Prostate gland (tissue), 2 donors: ENCODE results near the gene TMEM140. TPM values are rescaled to one million over a fixed set of nuclear protein-coding genes. Genes with fewer than 3 reads are reported as not detected.
A peak's percentile ranks its signal among the peaks of the same experiment; 100 is the strongest.

Experiments
- DNase-seq: peaks from one replicate; pipeline ENCODE4 v3.0.0-alpha.2; 2019; ENCODE audit warnings: low spot score
- H3K27ac ChIP-seq, 2 donors: fragments of 200-600 bp; sonication (generic); 2 replicates each; pipeline ENCODE4 v1.5.1; 2017 to 2019
- H3K27me3 ChIP-seq: fragments of 200-600 bp; sonication (generic); replicated peaks from 2 replicates; pipeline ENCODE4 v1.5.1; 2019; ENCODE audit not compliant: insufficient read depth
- H3K36me3 ChIP-seq, 2 donors: fragments of 200-600 bp; sonication (generic); 1 replicate in 1 of 2; 2 replicates in 1 of 2; pipeline versions ENCODE4 v1.5.1 to v1.8.1; 2017 to 2019
- H3K4me1 ChIP-seq: fragments of 200-600 bp; sonication (generic); replicated peaks from 2 replicates; pipeline ENCODE4 v1.5.1; 2019
- H3K4me3 ChIP-seq, 2 donors: fragments of 200-600 bp; sonication (generic); 2 replicates each; pipeline ENCODE4 v1.5.1; 2017 to 2019
- H3K9me3 ChIP-seq: fragments of 200-600 bp; sonication (generic); 2 replicates; pipeline ENCODE4 v1.5.1; 2017
- POLR2A ChIP-seq: fragments of 450-650 bp; IDR thresholded peaks from one replicate; pipeline ENCODE4 v1.6.1; 2016; ENCODE audit warnings: antibody characterized with exemption, mild to moderate bottlenecking
- POLR2AphosphoS5 ChIP-seq: sonication (generic); formaldehyde crosslinking; IDR thresholded peaks from one replicate; pipeline ENCODE4 v1.6.1; 2017; ENCODE audit warnings: antibody characterized with exemption
- WGBS: methylation state at CpG from one replicate; pipeline ENCODE4 v1.1.5; 2018; 5-methylcytosine and 5-hydroxymethylcytosine counted together
- intact Hi-C: fragments of 100-400 bp; cut with DNase I; formaldehyde crosslinking; loops from one replicate; pipeline ENCODE4 v1.14.2; 2022
- total RNA-seq, 2 donors: library from RNA; depleted of rRNA; stranded (reverse); fragments of >200 nt; gene quantifications; one replicate each; pipeline ENCODE4 v1.1.0, GENCODE V29; 2016
- TF ChIP-seq, protein P1 (sequence below), 4 experiments: fragments of 200-600 bp in 2 of 4; fragments of 450-650 bp in 2 of 4; sonication (generic) in 2 of 4; IDR thresholded peaks; 1 replicate in 3 of 4; 2 replicates in 1 of 4; pipeline ENCODE4 v1.5.1; 2016 to 2019; ENCODE audit warnings: antibody characterized with exemption in 4 of 4, mild to moderate bottlenecking in 2 of 4, moderate library complexity in 2 of 4

TMEM140 gene
- total RNA-seq, 2 donors from 2014 or later = 8.2 to 14.6 TPM

DNA sequence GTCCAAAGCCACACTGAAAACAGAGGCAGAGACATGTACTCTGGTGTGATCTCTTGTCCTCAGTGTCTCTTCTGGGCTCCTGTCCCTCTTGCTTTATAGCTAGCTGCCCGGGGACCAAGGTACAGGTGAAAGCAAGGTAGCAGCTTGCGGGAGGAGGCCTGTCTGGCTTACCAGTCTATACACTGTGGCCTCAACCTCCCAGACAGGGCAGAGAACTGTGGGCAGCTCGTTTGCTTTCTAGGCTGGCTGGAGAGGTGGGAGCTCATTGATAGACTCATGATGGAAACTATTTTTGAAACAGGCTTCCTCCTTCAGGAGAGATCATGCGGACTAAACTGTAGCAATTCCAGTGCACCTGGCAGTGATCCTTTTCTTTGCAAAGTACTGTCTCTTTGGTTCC lies 18.0 kb downstream of the TMEM140 start:
- no peak for DNase-seq
- intact Hi-C loops = loop anchor here (5.0 kb wide), 1 partner anchor 179 kb away; the partner anchor contains the start of gene AGBL3
- TF ChIP-seq POLR2AphosphoS5 = no peak
- TF ChIP-seq, protein P1, sequence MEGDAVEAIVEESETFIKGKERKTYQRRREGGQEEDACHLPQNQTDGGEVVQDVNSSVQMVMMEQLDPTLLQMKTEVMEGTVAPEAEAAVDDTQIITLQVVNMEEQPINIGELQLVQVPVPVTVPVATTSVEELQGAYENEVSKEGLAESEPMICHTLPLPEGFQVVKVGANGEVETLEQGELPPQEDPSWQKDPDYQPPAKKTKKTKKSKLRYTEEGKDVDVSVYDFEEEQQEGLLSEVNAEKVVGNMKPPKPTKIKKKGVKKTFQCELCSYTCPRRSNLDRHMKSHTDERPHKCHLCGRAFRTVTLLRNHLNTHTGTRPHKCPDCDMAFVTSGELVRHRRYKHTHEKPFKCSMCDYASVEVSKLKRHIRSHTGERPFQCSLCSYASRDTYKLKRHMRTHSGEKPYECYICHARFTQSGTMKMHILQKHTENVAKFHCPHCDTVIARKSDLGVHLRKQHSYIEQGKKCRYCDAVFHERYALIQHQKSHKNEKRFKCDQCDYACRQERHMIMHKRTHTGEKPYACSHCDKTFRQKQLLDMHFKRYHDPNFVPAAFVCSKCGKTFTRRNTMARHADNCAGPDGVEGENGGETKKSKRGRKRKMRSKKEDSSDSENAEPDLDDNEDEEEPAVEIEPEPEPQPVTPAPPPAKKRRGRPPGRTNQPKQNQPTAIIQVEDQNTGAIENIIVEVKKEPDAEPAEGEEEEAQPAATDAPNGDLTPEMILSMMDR (IDR thresholded peaks at IDR 0.05) = no peak
- TF ChIP-seq POLR2A = no peak
- Histone ChIP-seq H3K9me3 (no peaks in the 10 kb centered on the region), H3K27me3 (no peaks in the 10 kb centered on the region), H3K4me3 (no peak overlapping the region), H3K27ac (no peak overlapping the region), H3K36me3 (peaks cover 0 to 4% of the 10 kb centered on the region in 2 donors), H3K4me1 (peaks cover 3% of the 10 kb centered on the region)
- WGBS = 87% methylated on average over 4 of the region's 4 CpGs

DNA sequence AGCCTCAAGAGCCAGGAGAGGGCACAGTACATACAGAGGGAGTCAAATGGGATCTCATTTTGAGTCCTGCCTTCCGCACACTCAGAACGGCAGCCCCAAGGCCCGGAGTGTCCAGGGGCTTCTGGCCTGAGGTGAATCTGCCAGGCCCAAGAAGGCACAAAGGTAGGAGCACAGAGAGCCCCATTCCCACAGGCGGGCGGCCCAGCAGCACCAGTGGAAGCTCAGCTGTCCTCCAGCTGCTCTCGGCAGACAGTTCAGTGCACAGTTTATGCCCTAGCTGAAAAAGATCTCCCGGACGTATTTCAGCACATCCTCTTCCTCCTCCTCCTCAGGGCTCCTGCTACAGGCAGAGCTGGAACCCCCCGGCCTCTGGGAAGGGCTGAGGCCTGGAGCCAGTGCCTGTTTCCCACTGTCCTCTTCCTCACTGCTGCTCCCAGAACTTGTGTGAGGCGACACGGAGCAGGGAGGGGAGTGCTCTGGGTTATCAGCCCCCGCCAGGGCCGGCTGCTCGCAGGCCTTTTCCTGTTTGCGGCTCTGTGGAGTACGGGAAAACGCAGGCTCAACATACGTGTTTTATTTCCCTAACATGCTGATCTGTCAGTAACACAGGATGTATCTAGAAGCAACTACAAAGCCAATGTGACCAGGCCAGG lies 18.6 kb downstream of the TMEM140 start:
- WGBS = 87% methylated on average over 18 of the region's 18 CpGs
- DNase-seq = no peak
- H3K27ac ChIP-seq = no peak overlapping the region
- no peak overlapping the region for H3K4me3 ChIP-seq
- H3K36me3 ChIP-seq = peaks cover 0 to 4% of the 10 kb centered on the region in 2 donors
- peaks cover 3% of the 10 kb centered on the region for H3K4me1 ChIP-seq
- intact Hi-C loops = loop anchor here (5.0 kb wide), 1 partner anchor 179 kb away; the partner anchor contains the start of gene AGBL3
- TF ChIP-seq POLR2A = no peak
- no peak for TF ChIP-seq POLR2AphosphoS5
- TF ChIP-seq, protein P1 (IDR thresholded peaks at IDR 0.05) = no peak
- no peaks in the 10 kb centered on the region for H3K9me3 ChIP-seq
- no peaks in the 10 kb centered on the region for H3K27me3 ChIP-seq

DNA sequence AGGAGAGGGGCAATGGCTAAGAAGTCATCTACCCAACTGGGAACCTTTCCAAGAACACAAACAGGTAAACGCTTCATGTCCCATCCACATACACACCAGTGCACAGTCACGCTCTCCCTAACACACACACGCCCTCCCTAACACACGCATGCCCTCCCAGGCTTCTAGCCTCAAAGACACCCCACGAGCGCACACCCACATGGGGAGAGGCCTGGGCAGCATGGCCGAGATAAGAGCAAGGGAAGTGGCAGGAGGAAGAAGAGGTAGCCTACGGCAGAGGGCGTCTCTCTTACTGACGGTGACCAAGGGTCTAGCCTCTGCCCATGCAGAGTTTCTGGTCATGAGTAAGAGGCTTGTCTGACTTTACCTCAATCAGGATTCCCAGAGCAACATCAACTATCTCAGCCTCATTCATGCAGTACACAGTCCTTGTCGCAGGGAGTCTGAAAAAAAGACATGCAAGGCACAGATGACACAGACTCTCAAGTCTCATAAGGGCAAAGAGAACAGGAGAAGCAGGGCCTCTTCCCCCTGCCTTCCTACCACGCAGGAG lies 19.6 kb downstream of the TMEM140 start:
- no peaks in the 10 kb centered on the region for H3K27me3 ChIP-seq
- peaks cover 3% of the 10 kb centered on the region for H3K4me1 ChIP-seq
- TF ChIP-seq POLR2A (no peak), POLR2AphosphoS5 (no peak)
- TF ChIP-seq, protein P1 (IDR thresholded peaks at IDR 0.05) = no peak
- peaks cover 0 to 4% of the 10 kb centered on the region in 2 donors for H3K36me3 ChIP-seq
- DNase-seq = no peak
- H3K9me3 ChIP-seq = no peaks in the 10 kb centered on the region
- intact Hi-C loops = loop anchor here (5.0 kb wide), 1 partner anchor 180 kb away; the partner anchor contains the start of gene AGBL3
- H3K4me3 ChIP-seq = no peak overlapping the region
- WGBS = 78% methylated on average over 12 of the region's 12 CpGs
- peak overlapping the region in 1 of 2 donors; percentile 5 for H3K27ac ChIP-seq

DNA sequence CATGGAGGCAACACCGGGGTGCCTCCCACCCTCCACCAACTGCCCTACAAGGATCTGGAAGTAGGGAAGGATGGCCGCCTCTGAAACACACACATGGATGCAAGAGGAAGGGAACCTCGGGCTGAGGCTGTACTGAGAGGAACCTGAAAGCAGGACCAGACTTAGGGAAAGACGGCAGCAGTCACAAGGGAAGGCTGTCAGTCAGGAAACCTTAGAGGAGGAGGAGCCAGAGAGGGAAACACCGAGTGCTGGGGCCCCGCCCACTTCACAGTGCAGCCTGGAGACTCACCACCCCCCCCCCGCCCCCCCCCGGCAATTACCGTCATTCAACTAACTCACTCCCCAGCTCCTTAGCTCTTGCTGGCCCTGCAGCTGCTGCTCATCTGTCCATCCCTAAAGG lies 20.1 kb downstream of the TMEM140 start:
- Histone ChIP-seq H3K36me3 (peaks cover 0 to 4% of the 10 kb centered on the region in 2 donors), H3K4me3 (no peak overlapping the region), H3K4me1 (peaks cover 3% of the 10 kb centered on the region), H3K27ac (no peak overlapping the region), H3K9me3 (no peaks in the 10 kb centered on the region), H3K27me3 (no peaks in the 10 kb centered on the region)
- TF ChIP-seq, protein P1 (IDR thresholded peaks at IDR 0.05) = no peak
- no peak for TF ChIP-seq POLR2A
- TF ChIP-seq POLR2AphosphoS5 = no peak
- DNase-seq = no peak
- WGBS = 51% methylated on average over 9 of the region's 9 CpGs
- intact Hi-C loops = loop anchor here (5.0 kb wide), 1 partner anchor 181 kb away; the partner anchor contains the start of gene AGBL3
